IMR-90 (cell line): ENCODE results near the gene BBS5. TPM values are rescaled to one million over a fixed set of nuclear protein-coding genes. Genes with fewer than 3 reads are reported as not detected.

Experiments used
- ATAC-seq: fragments of 200-7000 bp; cut with Tn5 transposase; 2 replicates; pipeline ENCODE4 v1.9.1; 2020; ENCODE audit warnings: low read depth, mild to moderate bottlenecking, moderate library complexity
- BruUV-seq: library from RNA; stranded (reverse); fragments of 400-500 nt; replicated peaks from 2 replicates; lab custom pipeline; 2021; lab: Mats Ljungman, UMichigan
- CTCF ChIA-PET: fragments of 300-600 bp; formaldehyde crosslinking; extraction: SDS; loops from one replicate; lab custom pipeline; 2021; ENCODE audit warnings: antibody characterized with exemption; lab: Yijun Ruan, JAX
- POLR2A ChIA-PET: fragments of 300-600 bp; sonication (Branson Sonifier 250); formaldehyde crosslinking; loops from one replicate; lab custom pipeline; 2022; ENCODE audit warnings: antibody characterized with exemption; ENCODE audit not compliant: unreplicated experiment; lab: Charles Lee
- DNase-seq: peaks from one replicate; pipeline ENCODE4 v3.0.0; 2013
- H2AFZ ChIP-seq: replicated peaks from 2 replicates; pipeline ENCODE3; 2013; ENCODE audit warnings: low read length, mild to moderate bottlenecking; ENCODE audit not compliant: poor library complexity
- H2AK5ac ChIP-seq: 2 replicates; pipeline ENCODE4 v1.6.1; 2013; ENCODE audit warnings: low read depth, low read length, inconsistent platforms
- H2AK9ac ChIP-seq: replicated peaks from 2 replicates; pipeline ENCODE3; 2013; ENCODE audit warnings: mild to moderate bottlenecking, low read depth, low read length, moderate library complexity; ENCODE audit not compliant: poor library complexity
- H2BK120ac ChIP-seq: 2 replicates; pipeline ENCODE4 v1.6.1; 2013; ENCODE audit warnings: low read depth, low read length, inconsistent platforms
- H2BK15ac ChIP-seq: 3 replicates; pipeline ENCODE4 v1.6.1; 2013; ENCODE audit warnings: low read depth, low read length, inconsistent platforms
- H2BK20ac ChIP-seq: 2 replicates; pipeline ENCODE4 v1.6.1; 2013; ENCODE audit warnings: low read depth, mild to moderate bottlenecking, inconsistent platforms, low read length, moderate library complexity
- H2BK5ac ChIP-seq: 2 replicates; pipeline ENCODE4 v1.6.1; 2013; ENCODE audit warnings: mild to moderate bottlenecking, low read depth, low read length, inconsistent platforms; ENCODE audit not compliant: poor library complexity, severe bottlenecking
- H3K14ac ChIP-seq: replicated peaks from 2 replicates; pipeline ENCODE4 v1.6.1; 2013; ENCODE audit warnings: low read depth, low read length, inconsistent platforms
- H3K18ac ChIP-seq: 2 replicates; pipeline ENCODE4 v1.6.1; 2013; ENCODE audit warnings: low read depth, low read length, control low read depth
- H3K23ac ChIP-seq: 2 replicates; pipeline ENCODE4 v1.6.1; 2013; ENCODE audit warnings: low read depth, low read length, inconsistent platforms
- H3K27ac ChIP-seq: 2 replicates; pipeline ENCODE4 v1.5.1; 2013; ENCODE audit warnings: mild to moderate bottlenecking, control low read depth, low read length; ENCODE audit not compliant: insufficient read depth
- H3K27me3 ChIP-seq: 2 replicates; pipeline ENCODE4 v1.6.1; 2013; ENCODE audit warnings: low read length; ENCODE audit not compliant: control insufficient read depth, insufficient read depth
- H3K36me3 ChIP-seq: 2 replicates; pipeline ENCODE4 v1.6.1; 2013; ENCODE audit warnings: low read length, mixed read lengths; ENCODE audit not compliant: control insufficient read depth, insufficient read depth
- H3K4ac ChIP-seq: 2 replicates; pipeline ENCODE4 v1.6.1; 2013; ENCODE audit warnings: low read depth, low read length, inconsistent platforms
- H3K4me1 ChIP-seq: 2 replicates; pipeline ENCODE4 v1.6.1; 2013; ENCODE audit warnings: low read length, mixed read lengths; ENCODE audit not compliant: control insufficient read depth, insufficient read depth
- H3K4me2 ChIP-seq: 2 replicates; pipeline ENCODE4 v1.6.1; 2013; ENCODE audit warnings: low read depth, mild to moderate bottlenecking, control low read depth, low read length, moderate library complexity
- H3K4me3 ChIP-seq: 2 replicates; pipeline ENCODE4 v1.5.1; 2013; ENCODE audit warnings: low read depth, mild to moderate bottlenecking, control low read depth, low read length, moderate library complexity; ENCODE audit not compliant: insufficient read depth
- H3K56ac ChIP-seq: 2 replicates; pipeline ENCODE4 v1.6.1; 2013; ENCODE audit warnings: low read length, inconsistent platforms; ENCODE audit not compliant: insufficient read depth; ENCODE audit errors: extremely low read depth
- H3K79me1 ChIP-seq, 2 experiments: 2 replicates each; pipeline ENCODE4 v1.6.1; 2013; ENCODE audit warnings: low read length in 2 of 2, inconsistent platforms in 1 of 2, low read depth in 1 of 2
- H3K9ac ChIP-seq: 2 replicates; pipeline ENCODE4 v1.6.1; 2013; ENCODE audit warnings: low read depth, low read length, control low read depth
- H3K9me1 ChIP-seq: 2 replicates; pipeline ENCODE4 v1.6.1; 2013; ENCODE audit warnings: low read length, inconsistent platforms; ENCODE audit not compliant: insufficient read depth
- H3K9me3 ChIP-seq: 2 replicates; pipeline ENCODE4 v1.6.1; 2013; ENCODE audit warnings: low read length; ENCODE audit not compliant: control insufficient read depth, insufficient read depth
- H4K20me1 ChIP-seq: 2 replicates; pipeline ENCODE4 v1.6.1; 2013; ENCODE audit warnings: low read length, inconsistent platforms; ENCODE audit not compliant: insufficient read depth
- H4K5ac ChIP-seq: 2 replicates; pipeline ENCODE4 v1.6.1; 2013; ENCODE audit warnings: mild to moderate bottlenecking, low read depth, low read length, control low read depth
- H4K8ac ChIP-seq, 2 experiments: 2 replicates each; pipeline ENCODE4 v1.6.1; 2013; ENCODE audit warnings: low read depth in 2 of 2, low read length in 2 of 2, control low read depth in 1 of 2, inconsistent platforms in 1 of 2
- H4K91ac ChIP-seq: 2 replicates; pipeline ENCODE4 v1.6.1; 2013; ENCODE audit warnings: low read depth, low read length, inconsistent platforms; ENCODE audit not compliant: insufficient read depth
- BHLHE40 ChIP-seq: fragments of 150-350 bp; IDR thresholded peaks from 2 replicates; pipeline ENCODE4 v1.6.1; 2016; ENCODE audit warnings: mild to moderate bottlenecking, low read depth, low read length
- CEBPB ChIP-seq: IDR thresholded peaks from 2 replicates; pipeline ENCODE4 v1.6.1; 2012; ENCODE audit warnings: low read depth, low read length, improper control_type of control experiment
- CHD1 ChIP-seq: IDR thresholded peaks from 2 replicates; pipeline ENCODE4 v1.6.1; 2012; ENCODE audit warnings: low read depth, low read length, improper control_type of control experiment
- FOS ChIP-seq: fragments of 150-350 bp; IDR thresholded peaks from 2 replicates; pipeline ENCODE4 v1.6.1; 2016; ENCODE audit warnings: low read depth, low read length
- MAFK ChIP-seq: IDR thresholded peaks from 2 replicates; pipeline ENCODE4 v1.6.1; 2012; ENCODE audit warnings: low read depth, low read length, improper control_type of control experiment
- MAZ ChIP-seq: IDR thresholded peaks from 2 replicates; pipeline ENCODE4 v1.6.1; 2012; ENCODE audit warnings: low read depth, mild to moderate bottlenecking, low read length, improper control_type of control experiment, moderate library complexity, borderline replicate concordance
- MXI1 ChIP-seq: IDR thresholded peaks from 2 replicates; pipeline ENCODE4 v1.6.1; 2012; ENCODE audit warnings: low read depth, mild to moderate bottlenecking, low read length, moderate library complexity, borderline replicate concordance
- NFE2L2 ChIP-seq: fragments of 150-350 bp; IDR thresholded peaks from 2 replicates; pipeline ENCODE4 v1.6.1; 2016; ENCODE audit warnings: low read depth, mild to moderate bottlenecking, low read length
- POLR2A ChIP-seq: IDR thresholded peaks from 2 replicates; pipeline ENCODE4 v1.6.1; 2012; ENCODE audit warnings: mild to moderate bottlenecking, low read depth, low read length
- RAD21 ChIP-seq: IDR thresholded peaks from 2 replicates; pipeline ENCODE4 v1.6.1; 2012; ENCODE audit warnings: low read length, improper control_type of control experiment
- RCOR1 ChIP-seq: IDR thresholded peaks from 2 replicates; pipeline ENCODE4 v1.6.1; 2012; ENCODE audit warnings: mild to moderate bottlenecking, low read length, improper control_type of control experiment; ENCODE audit not compliant: insufficient replicate concordance
- RFX5 ChIP-seq: IDR thresholded peaks from 2 replicates; pipeline ENCODE4 v1.8.0; 2012; ENCODE audit warnings: low read depth, mild to moderate bottlenecking, low read length, moderate library complexity
- SMC3 ChIP-seq: fragments of 150-350 bp; IDR thresholded peaks from 2 replicates; pipeline ENCODE4 v1.6.1; 2016; ENCODE audit warnings: low read depth, mild to moderate bottlenecking, antibody characterized with exemption, low read length, moderate library complexity
- USF2 ChIP-seq: fragments of 150-350 bp; IDR thresholded peaks from 2 replicates; pipeline ENCODE4 v1.6.1; 2017; ENCODE audit warnings: mild to moderate bottlenecking, antibody characterized with exemption, low read length, low read depth
- WGBS, 2 experiments: methylation state at CpG; one replicate each; pipeline versions ENCODE4 v1.1.5 to v1.1.7; 2013; ENCODE audit warnings: missing lambda C conversion rate in 2 of 2; ENCODE audit not compliant: insufficient read length in 1 of 2; ENCODE audit errors: extremely low coverage in 2 of 2; 5-methylcytosine and 5-hydroxymethylcytosine counted together
- dilution Hi-C: fragments of 300-500 bp; cut with HindIII; formaldehyde crosslinking; loops from one replicate; pipeline ENCODE4 v1.14.3; 2018; ENCODE audit warnings: low sequenced_read_pairs; ENCODE audit not compliant: unreplicated experiment
- in situ Hi-C: fragments of 300-500 bp; cut with MboI; formaldehyde crosslinking; loops from 3 replicates; pipeline ENCODE4 v1.14.3; 2019; ENCODE audit warnings: low sequenced_read_pairs, inconsistent platforms, mixed read lengths
- intact Hi-C: fragments of 100-400 bp; cut with micrococcal nuclease; formaldehyde crosslinking; loops from 2 replicates; pipeline ENCODE4 v1.10.0; 2022
- polyA plus RNA-seq, 3 experiments: library from polyadenylated mRNA; depleted of rRNA; stranded (reverse); fragments of >200 nt; gene quantifications; 2 replicates each; pipeline ENCODE4 v1.2.3, GENCODE V29; 2012; ENCODE audit warnings: low replicate concordance in 1 of 3
- total RNA-seq: library from RNA; depleted of rRNA; stranded (reverse); fragments of >200 nt; gene quantifications from 2 replicates; pipeline ENCODE4 v1.2.3, GENCODE V29; 2012
- TF ChIP-seq, protein P1 (sequence below): fragments of 150-350 bp; IDR thresholded peaks from 2 replicates; pipeline ENCODE4 v1.6.1; 2016; ENCODE audit warnings: low read depth, mild to moderate bottlenecking, low read length, moderate library complexity, borderline replicate concordance
- TF ChIP-seq, protein P2 (sequence below): conservative IDR thresholded peaks from 2 replicates; pipeline ENCODE4 v1.5.1; 2012; ENCODE audit warnings: mild to moderate bottlenecking, low read depth, low read length, improper control_type of control experiment

The BBS5 gene
- total and polyA plus RNA-seq, 2 of the 4 experiments (the other 2 are of a cell fraction), result 1.4 to 4.1 TPM

- peaks cover 2% of the 10 kb centered on the region; the same call in 1 of the 2 replicates for H3K9me1 ChIP-seq
- CTCF ChIA-PET, result no interaction called here
- no peak overlapping the region for H2AK9ac ChIP-seq
- H4K5ac ChIP-seq, result no peak overlapping the region
- H2AK5ac ChIP-seq, result no peak overlapping the region
- H3K4me1 ChIP-seq, result peaks cover 2% of the 10 kb centered on the region; the same call in 1 of the 2 replicates
- H3K23ac ChIP-seq, result no peak overlapping the region
- no peak for TF ChIP-seq RAD21
- no peak for TF ChIP-seq CHD1
- TF ChIP-seq MAFK, result no peak
- no peak for TF ChIP-seq MXI1
- TF ChIP-seq MAZ, result no peak
- TF ChIP-seq RFX5, result no peak
- no peak for TF ChIP-seq NFE2L2
- no peak for TF ChIP-seq FOS
- no peak for TF ChIP-seq RCOR1
- TF ChIP-seq USF2, result no peak
- no peak for TF ChIP-seq POLR2A
- TF ChIP-seq CEBPB, result no peak
- no peak for TF ChIP-seq BHLHE40
- TF ChIP-seq, protein P1, sequence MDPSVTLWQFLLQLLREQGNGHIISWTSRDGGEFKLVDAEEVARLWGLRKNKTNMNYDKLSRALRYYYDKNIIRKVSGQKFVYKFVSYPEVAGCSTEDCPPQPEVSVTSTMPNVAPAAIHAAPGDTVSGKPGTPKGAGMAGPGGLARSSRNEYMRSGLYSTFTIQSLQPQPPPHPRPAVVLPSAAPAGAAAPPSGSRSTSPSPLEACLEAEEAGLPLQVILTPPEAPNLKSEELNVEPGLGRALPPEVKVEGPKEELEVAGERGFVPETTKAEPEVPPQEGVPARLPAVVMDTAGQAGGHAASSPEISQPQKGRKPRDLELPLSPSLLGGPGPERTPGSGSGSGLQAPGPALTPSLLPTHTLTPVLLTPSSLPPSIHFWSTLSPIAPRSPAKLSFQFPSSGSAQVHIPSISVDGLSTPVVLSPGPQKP, result no peak
- TF ChIP-seq, protein P2, sequence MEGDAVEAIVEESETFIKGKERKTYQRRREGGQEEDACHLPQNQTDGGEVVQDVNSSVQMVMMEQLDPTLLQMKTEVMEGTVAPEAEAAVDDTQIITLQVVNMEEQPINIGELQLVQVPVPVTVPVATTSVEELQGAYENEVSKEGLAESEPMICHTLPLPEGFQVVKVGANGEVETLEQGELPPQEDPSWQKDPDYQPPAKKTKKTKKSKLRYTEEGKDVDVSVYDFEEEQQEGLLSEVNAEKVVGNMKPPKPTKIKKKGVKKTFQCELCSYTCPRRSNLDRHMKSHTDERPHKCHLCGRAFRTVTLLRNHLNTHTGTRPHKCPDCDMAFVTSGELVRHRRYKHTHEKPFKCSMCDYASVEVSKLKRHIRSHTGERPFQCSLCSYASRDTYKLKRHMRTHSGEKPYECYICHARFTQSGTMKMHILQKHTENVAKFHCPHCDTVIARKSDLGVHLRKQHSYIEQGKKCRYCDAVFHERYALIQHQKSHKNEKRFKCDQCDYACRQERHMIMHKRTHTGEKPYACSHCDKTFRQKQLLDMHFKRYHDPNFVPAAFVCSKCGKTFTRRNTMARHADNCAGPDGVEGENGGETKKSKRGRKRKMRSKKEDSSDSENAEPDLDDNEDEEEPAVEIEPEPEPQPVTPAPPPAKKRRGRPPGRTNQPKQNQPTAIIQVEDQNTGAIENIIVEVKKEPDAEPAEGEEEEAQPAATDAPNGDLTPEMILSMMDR, result no peak
- TF ChIP-seq SMC3, result no peak
- no peak overlapping the region for H3K4ac ChIP-seq
- H3K36me3 ChIP-seq, result peaks cover 6% of the 10 kb centered on the region; the same call in 1 of the 2 replicates
- no peak overlapping the region for H2BK120ac ChIP-seq
- H3K4me2 ChIP-seq, result no peak overlapping the region
- in situ Hi-C loops, result no loop called here
- H3K9ac ChIP-seq, result no peak overlapping the region
- ATAC-seq (no peak), DNase-seq (no peak)
- dilution Hi-C loops, result no loop called here
- WGBS, 2 experiments, result no CpG with 5 or more reads among the region's 19 CpGs
- no peak overlapping the region for H3K56ac ChIP-seq
- H3K18ac ChIP-seq, result no peak overlapping the region
- intact Hi-C loops, result no loop called here
- H2AFZ ChIP-seq, result no peak overlapping the region
- H2BK5ac ChIP-seq, result no peak overlapping the region
- no peak overlapping the region for H3K14ac ChIP-seq
- no peaks in the 10 kb centered on the region for H3K27me3 ChIP-seq
- BruUV-seq, result no TSS peak
- H3K79me1 ChIP-seq, result no peaks in the 10 kb centered on the region
- no peak overlapping the region for H3K27ac ChIP-seq
- no peak overlapping the region for H2BK20ac ChIP-seq
- no peak overlapping the region for H2BK15ac ChIP-seq
- no peak overlapping the region for H4K8ac ChIP-seq
- H3K4me3 ChIP-seq, result no peak overlapping the region
- POLR2A ChIA-PET, result no interaction called here
- H4K91ac ChIP-seq, result no peak overlapping the region
- 0 out of 2 replicates have a peak, but pooled peaks cover 3% of the 10 kb centered on the region for H3K9me3 ChIP-seq
- H4K20me1 ChIP-seq, result no peaks in the 10 kb centered on the region
Observed at GRCh38 chr2:169504651-169505050, 25.4 kb downstream of the BBS5 start.
